ENCODE data around the gene TENM4. TPM values are rescaled to one million over a fixed set of nuclear protein-coding genes. Genes with fewer than 3 reads are reported as not detected.
"Not testable (repeated sequence)": the region's sequence is repeated elsewhere in the genome, so short reads cannot be mapped to it uniquely, and the experiment has no call there.

TENM4 gene
- polyA plus RNA-seq, 1 donor from 2014 or later, result not detected

DNA sequence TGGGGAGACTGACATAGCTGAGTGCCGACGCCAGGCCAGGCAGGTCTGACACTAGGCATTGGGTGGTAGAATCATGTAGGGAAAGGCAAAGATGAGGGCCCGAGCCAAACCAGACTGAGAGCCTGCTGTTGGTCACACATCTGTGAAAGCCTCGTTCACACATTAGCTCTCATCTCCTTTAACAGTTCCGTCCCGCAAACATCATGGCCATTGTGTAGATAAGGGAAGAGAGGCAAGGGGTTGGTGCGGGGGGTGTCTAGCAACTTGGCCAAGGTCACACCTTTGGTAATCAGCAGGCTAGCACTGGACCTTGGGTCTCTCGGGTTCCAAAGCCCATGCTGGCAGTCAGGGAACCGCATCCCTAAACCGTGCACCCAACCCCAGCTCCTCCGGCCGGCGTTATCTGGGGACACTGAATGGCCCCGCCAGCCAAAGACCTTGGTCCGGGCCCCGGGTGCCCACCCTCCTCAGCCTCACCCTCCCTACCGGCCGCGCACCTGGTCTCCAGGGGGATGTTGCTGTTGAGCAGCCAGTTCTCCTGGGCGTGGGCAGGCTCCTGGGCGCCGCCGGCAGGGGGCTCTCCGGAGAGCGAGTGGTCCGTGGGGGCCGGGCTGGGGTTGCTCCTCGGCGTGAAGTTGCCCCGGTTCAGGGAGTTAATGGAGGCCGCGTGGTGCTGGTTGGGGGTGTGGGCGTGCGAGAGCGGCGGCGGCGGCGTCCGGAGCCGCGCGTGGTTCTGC is 537.9 kb downstream of the TENM4 start:
- Mint-ChIP-seq H3K27me3 (peaks cover 4% of the 10 kb centered on the region), H3K4me1 (no peaks in the 10 kb centered on the region), H3K27ac (no peak overlapping the region), H3K9me3 (peaks cover 0 to 2% (median 0%) of the 10 kb centered on the region in 3 donors), H3K4me3 (peak overlapping the region in 1 of 4 donors; percentile 45), H3K36me3 (no peaks in the 10 kb centered on the region)

- H3K27ac Mint-ChIP-seq, result no peak overlapping the region
- H3K4me3 Mint-ChIP-seq, result no peak overlapping the region
- H3K36me3 Mint-ChIP-seq, result no peaks in the 10 kb centered on the region
- H3K27me3 Mint-ChIP-seq, result peaks cover 4% of the 10 kb centered on the region
- no peaks in the 10 kb centered on the region for H3K4me1 Mint-ChIP-seq
- peaks cover 0 to 2% (median 0%) of the 10 kb centered on the region in 3 donors for H3K9me3 Mint-ChIP-seq
Observed at GRCh38 chr11:78901831-78902230, 539.0 kb downstream of the TENM4 start.

- H3K27me3 Mint-ChIP-seq, result peaks cover 4% of the 10 kb centered on the region
- H3K4me1 Mint-ChIP-seq, result no peaks in the 10 kb centered on the region
Observed at GRCh38 chr11:78898266-78898775, 542.5 kb downstream of the TENM4 start.

DNA sequence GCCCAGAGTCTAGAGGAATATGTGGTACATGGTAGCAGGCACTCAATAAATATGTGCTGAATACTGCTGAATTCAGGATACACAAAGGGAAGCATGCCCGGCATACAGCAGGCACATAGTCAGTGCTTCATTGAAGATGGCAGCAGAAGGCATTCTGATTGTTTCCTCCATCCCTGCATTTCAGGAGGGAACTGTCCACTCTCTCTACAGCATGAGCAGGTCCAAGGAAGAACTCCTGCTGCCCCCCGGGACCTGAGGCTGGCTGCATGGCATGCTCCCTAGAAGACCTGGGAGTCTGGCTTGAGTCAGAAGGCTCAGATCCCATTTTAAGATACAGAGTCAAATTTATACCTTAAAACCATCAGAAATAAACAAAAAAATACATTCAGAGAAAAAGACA is 546.8 kb downstream of the TENM4 start:
- Mint-ChIP-seq H3K4me3 (no peak overlapping the region), H3K4me1 (no peaks in the 10 kb centered on the region), H3K9me3 (no peaks in the 10 kb centered on the region), H3K36me3 (peaks cover 1% of the 10 kb centered on the region), H3K27ac (no peak overlapping the region), H3K27me3 (peaks cover 6% of the 10 kb centered on the region)

More at GRCh38 chr11:78898266-78898775, 542.5 kb downstream of the TENM4 start:
- Mint-ChIP-seq H3K27ac (no peak overlapping the region), H3K36me3 (no peaks in the 10 kb centered on the region), H3K9me3 (peaks cover 0 to under 1% (median 0%) of the 10 kb centered on the region in 3 donors), H3K4me3 (no peak overlapping the region)

GRCh38 chr11:78889698-78890097 is 551.1 kb downstream of the TENM4 start:
- Mint-ChIP-seq H3K4me3 (no peak overlapping the region), H3K9me3 (peaks cover 0 to 4% (median 0%) of the 10 kb centered on the region in 3 donors), H3K27me3 (peaks cover 6% of the 10 kb centered on the region), H3K4me1 (no peaks in the 10 kb centered on the region), H3K27ac (no peak overlapping the region), H3K36me3 (peaks cover 1% of the 10 kb centered on the region)

DNA sequence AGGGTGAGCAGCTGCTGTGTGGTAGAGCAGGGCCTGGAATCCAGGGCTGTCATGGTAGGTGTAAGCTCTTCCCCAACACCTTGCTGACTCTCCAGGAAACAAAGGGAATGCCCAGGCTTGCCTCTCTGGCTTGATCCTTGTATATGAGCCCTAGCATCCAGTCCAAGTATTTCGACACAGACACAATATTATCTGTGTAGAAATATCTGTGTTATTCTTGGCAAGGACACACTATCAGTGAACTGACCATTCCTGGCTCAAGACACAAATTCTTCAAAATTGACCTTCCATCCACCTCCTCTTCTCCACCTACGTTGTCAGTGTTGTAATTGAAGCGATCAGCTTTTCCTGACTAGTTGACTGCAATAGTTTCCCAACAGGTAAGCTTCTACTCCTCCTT is 554.2 kb downstream of the TENM4 start:
- Mint-ChIP-seq H3K36me3 (no peaks in the 10 kb centered on the region), H3K4me3 (no peak overlapping the region), H3K4me1 (no peaks in the 10 kb centered on the region), H3K9me3 (peaks cover 0 to 4% (median 0%) of the 10 kb centered on the region in 3 donors), H3K27ac (no peak overlapping the region), H3K27me3 (peaks cover 4% of the 10 kb centered on the region)

GRCh38 chr11:78884761-78885160 is 556.1 kb downstream of the TENM4 start:
- no peaks in the 10 kb centered on the region for H3K27me3 Mint-ChIP-seq
- H3K9me3 Mint-ChIP-seq, result peaks cover 0 to 4% (median 0%) of the 10 kb centered on the region in 3 donors
- no peaks in the 10 kb centered on the region for H3K4me1 Mint-ChIP-seq
- no peak overlapping the region for H3K4me3 Mint-ChIP-seq
- no peaks in the 10 kb centered on the region for H3K36me3 Mint-ChIP-seq
- H3K27ac Mint-ChIP-seq, result no peak overlapping the region

DNA sequence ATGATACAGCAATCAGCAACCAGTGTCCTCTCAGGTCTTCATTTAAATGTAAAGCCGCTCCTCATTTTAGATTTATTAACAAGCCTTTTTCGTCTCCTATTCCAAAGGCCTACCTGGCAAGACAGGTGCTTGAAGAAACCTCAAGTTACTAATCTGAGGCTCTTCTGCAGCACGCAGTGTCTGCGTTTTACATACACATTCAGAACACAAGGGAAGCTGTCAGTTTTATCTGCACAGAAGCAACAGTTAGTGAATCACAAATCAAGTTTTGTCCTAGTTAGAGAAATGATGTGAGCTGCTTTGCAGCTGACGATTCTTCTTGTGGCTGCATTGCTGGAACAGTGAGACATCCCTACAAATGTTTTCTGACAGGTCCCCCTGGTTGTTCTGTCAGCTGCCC is 557.3 kb downstream of the TENM4 start:
- Mint-ChIP-seq H3K27ac (no peak overlapping the region), H3K27me3 (no peaks in the 10 kb centered on the region), H3K36me3 (no peaks in the 10 kb centered on the region), H3K4me3 (no peak overlapping the region), H3K9me3 (peaks cover 0 to 5% (median 4%) of the 10 kb centered on the region in 3 donors), H3K4me1 (no peaks in the 10 kb centered on the region)

DNA sequence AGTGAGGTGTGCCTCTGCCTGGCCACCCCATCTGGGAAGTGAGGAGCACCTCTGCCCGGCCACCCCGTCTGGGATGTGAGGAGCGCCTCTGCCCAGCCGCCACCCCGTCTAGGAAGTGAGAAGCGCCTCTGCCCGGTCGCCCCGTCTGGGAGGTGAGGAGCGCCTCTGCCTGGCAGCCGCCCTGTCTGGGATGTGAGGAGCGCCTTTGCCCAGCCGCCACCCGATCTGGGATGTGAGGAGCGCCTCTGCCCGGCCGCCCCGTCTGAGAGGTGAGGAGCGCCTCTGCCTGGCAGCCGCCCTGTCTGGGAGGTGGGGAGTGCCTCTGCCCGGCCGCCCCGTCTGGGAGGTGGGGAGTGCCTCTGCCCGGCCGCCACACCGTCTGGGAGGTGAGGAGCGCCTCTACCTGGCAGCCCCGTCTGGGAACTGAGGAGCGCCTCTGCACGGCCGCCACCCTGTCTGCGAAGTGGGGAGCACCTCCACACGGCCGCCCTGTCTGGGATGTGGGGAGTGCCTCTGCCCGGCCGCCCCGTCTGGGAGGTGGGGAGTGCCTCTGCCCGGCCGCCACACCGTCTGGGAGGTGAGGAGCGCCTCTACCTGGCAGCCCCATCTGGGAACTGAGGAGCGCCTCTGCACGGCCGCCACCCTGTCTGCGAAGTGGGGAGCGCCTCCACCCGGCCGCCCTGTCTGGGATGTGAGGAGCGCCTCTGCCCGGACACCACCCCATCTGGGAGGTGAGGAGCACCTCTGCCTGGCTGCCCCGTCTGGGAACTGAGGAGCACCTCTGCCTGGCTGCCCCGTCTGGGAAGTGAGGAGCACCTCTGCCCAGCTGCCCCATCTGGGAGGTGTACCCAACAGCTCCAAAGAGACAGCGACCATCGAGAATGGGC is 561.5 kb downstream of the TENM4 start:
- not testable (repeated sequence) for H3K4me1 Mint-ChIP-seq, H3K9me3 Mint-ChIP-seq, H3K36me3 Mint-ChIP-seq, H3K27me3 Mint-ChIP-seq, H3K4me3 Mint-ChIP-seq, H3K27ac Mint-ChIP-seq

DNA sequence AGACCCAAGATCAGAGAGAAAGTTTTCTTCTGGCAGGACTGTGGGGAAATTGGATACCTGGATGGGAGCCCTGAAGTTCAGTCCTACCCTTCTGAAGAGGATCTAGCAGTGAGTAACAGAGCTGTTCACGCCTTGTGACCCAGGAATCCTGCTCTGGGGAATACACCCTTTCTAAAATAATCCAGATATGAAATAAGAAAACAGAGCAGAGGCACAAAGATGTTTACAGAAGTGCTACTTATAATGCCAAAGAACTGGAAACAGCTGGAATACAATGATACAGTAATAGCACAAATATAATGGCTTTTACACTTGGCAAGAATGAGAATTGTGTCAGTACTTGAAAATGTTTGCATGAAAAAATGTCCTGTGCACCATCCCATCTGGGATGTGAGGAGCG is 562.2 kb downstream of the TENM4 start:
- Mint-ChIP-seq H3K4me1 (peaks cover 0 to 1% (median 0%) of the 10 kb centered on the region in 3 donors), H3K4me3 (no peak overlapping the region), H3K36me3 (peaks cover 4% of the 10 kb centered on the region), H3K27ac (no peak overlapping the region), H3K9me3 (peaks cover 2 to 7% (median 5%) of the 10 kb centered on the region in 3 donors), H3K27me3 (no peaks in the 10 kb centered on the region)

DNA sequence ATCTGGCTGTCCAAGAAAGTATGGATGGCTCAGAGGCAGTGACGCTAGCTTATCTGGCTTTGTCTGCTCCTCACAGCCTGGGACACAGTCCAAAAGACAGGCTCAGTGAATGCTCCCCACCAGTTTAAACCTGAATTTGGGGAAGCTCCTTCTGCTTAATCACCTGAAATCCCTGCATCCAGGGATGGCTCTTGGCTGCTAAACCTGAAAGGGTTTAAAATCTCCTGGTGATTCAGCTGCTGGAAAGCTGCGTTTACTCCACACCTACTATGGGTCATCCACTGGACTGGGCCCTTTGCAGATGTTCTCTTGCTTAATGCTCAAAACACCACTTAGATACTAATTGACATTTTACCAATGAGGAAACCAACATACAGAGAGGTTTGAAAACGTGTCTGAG is 564.2 kb downstream of the TENM4 start:
- Mint-ChIP-seq H3K27ac (no peak overlapping the region), H3K4me1 (peaks cover 0 to 1% (median 0%) of the 10 kb centered on the region in 3 donors), H3K4me3 (no peak overlapping the region), H3K27me3 (no peaks in the 10 kb centered on the region), H3K9me3 (peaks cover 2 to 7% (median 5%) of the 10 kb centered on the region in 3 donors), H3K36me3 (peaks cover 4% of the 10 kb centered on the region)

DNA sequence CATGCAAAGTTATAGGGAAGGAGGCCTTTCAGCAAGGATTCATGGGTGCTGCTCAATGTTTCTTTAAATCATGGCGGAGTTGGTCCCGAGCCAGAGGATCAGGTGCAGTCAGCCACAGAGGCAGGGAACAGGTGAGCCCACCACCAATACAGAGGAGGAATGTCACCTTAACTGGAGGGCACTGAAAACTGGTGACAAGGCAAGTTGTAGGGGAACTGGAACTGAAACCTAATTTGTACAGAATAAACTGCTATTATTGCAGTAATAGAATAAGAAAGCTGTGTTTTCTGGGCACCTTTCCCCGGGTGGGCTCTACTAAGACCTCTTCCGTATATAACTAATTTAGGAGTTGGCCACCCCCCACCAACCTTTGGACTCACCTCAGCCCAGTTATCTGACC is 570.2 kb downstream of the TENM4 start:
- Mint-ChIP-seq H3K27me3 (no peaks in the 10 kb centered on the region), H3K36me3 (no peaks in the 10 kb centered on the region), H3K27ac (no peak overlapping the region), H3K9me3 (no peaks in the 10 kb centered on the region), H3K4me3 (no peak overlapping the region), H3K4me1 (peaks cover 0 to 1% (median 0%) of the 10 kb centered on the region in 3 donors)

GRCh38 chr11:78869293-78869692 is 571.5 kb downstream of the TENM4 start:
- H3K27ac Mint-ChIP-seq, result no peak overlapping the region
- no peaks in the 10 kb centered on the region for H3K27me3 Mint-ChIP-seq
- H3K4me3 Mint-ChIP-seq, result no peak overlapping the region
- H3K36me3 Mint-ChIP-seq, result no peaks in the 10 kb centered on the region
- no peaks in the 10 kb centered on the region for H3K9me3 Mint-ChIP-seq
- peaks cover 0 to 1% (median 0%) of the 10 kb centered on the region in 3 donors for H3K4me1 Mint-ChIP-seq

- no peaks in the 10 kb centered on the region for H3K36me3 Mint-ChIP-seq
- H3K4me3 Mint-ChIP-seq, result no peak overlapping the region
- H3K9me3 Mint-ChIP-seq, result no peaks in the 10 kb centered on the region
- H3K27me3 Mint-ChIP-seq, result no peaks in the 10 kb centered on the region
- H3K4me1 Mint-ChIP-seq, result no peaks in the 10 kb centered on the region
- H3K27ac Mint-ChIP-seq, result no peak overlapping the region
Observed at GRCh38 chr11:78868563-78868962, 572.3 kb downstream of the TENM4 start.

DNA sequence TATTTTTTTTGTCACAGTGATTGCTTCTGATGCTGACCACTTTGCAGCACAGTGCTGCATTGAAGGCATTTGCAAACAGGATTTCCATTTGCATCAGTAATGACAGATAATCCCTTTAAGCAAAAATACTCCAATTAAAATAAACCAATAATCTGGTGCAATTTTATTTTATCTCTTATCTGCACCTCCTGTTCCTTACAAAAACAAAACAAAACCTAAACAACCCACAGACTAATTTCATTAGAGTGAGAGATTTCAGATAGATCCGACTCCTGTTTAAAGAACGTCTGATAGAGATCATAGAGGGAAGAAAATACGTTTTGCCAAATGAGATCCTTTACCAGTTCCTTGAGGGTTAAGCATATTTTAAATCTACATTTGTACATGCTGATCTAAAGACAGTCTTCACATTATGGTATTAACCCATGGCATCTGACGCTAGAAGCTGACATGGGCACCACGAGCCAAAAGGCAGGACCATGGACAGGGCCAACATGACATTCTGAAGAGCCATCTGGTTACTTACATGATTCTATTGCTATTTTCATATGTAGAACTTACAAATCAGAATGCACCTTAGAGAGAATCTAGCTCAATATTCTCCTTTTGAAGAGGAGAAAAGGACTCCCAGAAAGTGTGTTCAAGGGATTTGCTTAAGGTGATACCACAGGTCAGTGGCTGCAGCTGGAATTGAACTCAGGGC is 580.0 kb downstream of the TENM4 start:
- H3K9me3 Mint-ChIP-seq, result peaks cover 0 to 3% (median 0%) of the 10 kb centered on the region in 3 donors
- H3K36me3 Mint-ChIP-seq, result peaks cover 1% of the 10 kb centered on the region

More for the DNA sequence above, 580.0 kb downstream of the TENM4 start:
- no peaks in the 10 kb centered on the region for H3K27me3 Mint-ChIP-seq
- H3K4me3 Mint-ChIP-seq, result no peak overlapping the region
- no peak overlapping the region for H3K27ac Mint-ChIP-seq
- no peaks in the 10 kb centered on the region for H3K4me1 Mint-ChIP-seq

All from IgD-negative memory B cell (primary cell).